Putamen (tissue), 1 donor: ENCODE results near the gene LOC101059915.
"Not testable (repeated sequence)": the region's sequence is repeated elsewhere in the genome, so short reads cannot be mapped to it uniquely, and the experiment has no call there.

Experiments
- DNase-seq: peaks from one replicate; pipeline ENCODE4 v3.0.0-alpha.2; 2016; ENCODE audit warnings: low spot score

Gene LOC101059915

DNA sequence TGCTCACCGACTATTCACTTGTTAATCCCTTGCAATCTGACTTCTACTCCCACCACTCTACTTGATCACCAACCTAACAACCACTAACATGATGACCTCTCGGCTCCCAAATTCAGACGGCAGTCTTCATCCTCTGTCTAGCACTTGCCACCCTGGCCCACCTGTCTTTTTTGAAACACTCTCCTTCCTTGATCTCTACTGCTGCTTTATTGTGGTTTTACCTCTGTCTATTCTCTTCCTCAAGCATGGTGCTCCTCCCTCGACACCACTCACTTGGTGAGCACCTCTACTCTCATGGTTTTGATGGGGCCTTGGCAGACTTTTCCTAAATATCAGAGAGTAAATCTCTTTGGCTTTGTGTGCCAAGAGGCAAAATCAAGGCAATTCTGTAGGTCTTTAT is 27.3 kb upstream of the LOC101059915 start:
- DNase-seq = no peak

DNA sequence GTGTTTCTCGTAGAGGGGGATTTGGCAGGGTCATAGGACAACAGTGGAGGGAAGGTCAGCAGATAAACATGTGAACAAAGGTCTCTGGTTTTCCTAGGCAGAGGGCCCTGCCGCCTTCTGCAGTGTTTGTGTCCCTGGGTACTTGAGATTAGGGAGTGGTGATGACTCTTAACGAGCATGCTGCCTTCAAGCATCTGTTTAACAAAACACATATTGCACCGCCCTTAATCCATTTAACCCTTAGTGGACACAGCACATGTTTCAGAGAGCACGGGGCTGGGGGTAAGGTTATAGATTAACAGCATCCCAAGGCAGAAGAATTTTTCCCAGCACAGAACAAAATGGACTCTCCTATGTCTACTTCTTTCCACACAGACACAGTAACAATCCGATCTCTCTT is 22.9 kb upstream of the LOC101059915 start:
- not testable (repeated sequence) for DNase-seq

DNA sequence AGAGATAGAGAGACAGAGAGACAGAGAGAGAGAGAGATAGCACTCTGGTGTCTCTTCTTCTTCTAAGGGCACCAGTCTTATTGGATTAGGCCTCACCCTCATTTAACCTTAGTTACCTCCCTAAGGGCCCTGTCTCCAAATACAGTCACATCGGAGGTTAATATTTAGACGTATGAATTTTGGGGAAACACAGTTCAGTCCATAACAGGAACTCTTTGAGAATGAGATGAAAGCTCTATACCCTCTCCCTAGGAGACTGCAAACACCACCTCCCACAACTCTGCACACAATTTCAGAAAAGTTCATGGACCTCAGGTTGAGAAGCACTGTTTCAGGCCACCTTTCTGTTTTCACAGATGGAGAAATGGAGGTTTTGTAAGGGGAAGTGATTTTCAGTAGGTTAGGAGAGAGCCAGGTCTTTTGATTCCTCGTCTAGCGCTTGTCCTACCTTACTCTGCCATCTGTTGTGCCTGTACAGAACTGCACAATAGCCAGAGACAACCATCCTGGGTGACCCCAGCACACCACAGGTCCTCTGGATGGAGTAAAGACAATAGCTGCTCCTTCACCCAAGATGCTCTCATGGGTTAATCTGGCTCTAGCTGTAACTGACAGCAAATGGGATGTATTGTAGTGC is 16.9 kb upstream of the LOC101059915 start:
- no peak for DNase-seq

DNA sequence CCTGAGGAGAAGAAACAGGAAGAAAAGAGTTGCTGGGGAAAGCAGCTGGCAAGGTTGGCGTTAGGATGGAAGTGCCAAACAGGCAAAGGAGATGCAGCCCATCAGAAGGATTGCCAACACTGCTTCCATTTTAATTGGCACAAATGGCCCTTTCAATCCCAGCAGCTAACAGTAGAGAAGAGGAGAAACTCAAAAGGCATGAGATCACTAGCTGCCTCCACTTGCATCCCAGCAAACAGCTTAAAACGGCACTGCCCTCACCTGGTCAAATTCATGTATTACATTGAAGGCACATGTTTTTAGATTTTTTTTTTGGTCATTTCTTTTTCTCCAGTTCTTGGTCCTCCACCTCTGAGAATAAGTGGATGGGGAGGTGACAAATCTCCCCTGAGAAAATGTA is 14.9 kb upstream of the LOC101059915 start:
- peak; percentile 45 for DNase-seq

DNA sequence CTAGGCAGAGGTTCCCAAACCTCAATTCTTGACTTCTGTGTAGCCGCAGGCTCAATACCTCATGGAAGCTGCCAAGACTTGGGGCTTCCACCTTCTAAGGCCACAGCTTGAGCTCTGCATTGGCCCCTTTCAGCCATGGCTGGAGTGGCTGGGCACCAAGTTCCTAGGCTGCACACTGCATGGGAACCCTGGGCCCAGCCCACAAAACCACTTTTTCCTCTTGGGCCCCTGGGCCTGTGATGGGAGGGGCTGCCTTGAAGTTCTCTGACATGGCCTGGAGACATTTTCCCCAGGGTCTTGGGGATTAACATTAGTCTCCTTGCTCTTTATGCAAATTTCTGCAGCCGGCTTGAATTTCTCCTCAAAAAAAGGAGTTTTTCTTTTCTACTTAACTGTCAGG is 14.0 kb upstream of the LOC101059915 start:
- DNase-seq = no peak

DNA sequence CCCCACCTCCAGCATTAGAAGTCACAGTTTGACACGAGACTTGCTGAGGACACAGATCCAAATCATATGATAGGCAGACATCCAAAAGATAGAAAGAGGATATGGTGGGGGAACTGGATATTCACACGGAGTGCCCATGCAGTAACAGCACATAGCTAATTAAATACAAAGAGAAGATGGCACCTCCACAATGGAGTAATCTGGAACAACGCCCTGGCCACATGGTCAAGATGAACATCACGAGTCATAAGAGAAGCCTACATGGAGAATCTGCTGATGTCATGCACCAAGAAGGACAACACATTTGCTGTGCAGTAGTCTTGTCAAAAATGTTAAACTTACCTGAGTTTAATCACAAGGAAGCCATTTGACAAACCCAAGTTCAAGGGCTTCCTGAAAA is 10.1 kb upstream of the LOC101059915 start:
- no peak for DNase-seq

DNA sequence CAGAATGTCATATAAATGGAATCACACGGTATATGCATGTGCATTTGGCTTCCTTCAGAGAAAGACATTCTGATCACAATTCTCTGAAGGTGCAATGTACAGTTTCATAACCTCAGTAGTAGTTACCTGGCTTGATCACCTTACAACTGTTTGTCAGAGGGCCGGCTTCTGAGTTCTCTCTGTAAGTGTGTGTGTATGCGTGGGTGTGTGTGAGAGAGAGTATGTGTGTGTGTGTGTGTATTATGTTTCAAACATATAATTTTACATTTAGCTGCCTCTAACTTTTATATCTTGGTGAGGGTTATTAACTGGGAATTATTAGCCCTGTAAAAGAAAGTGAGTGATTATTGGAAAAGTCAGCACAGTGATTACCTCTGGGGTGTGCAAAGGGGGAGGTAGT is 8.0 kb upstream of the LOC101059915 start:
- DNase-seq = peak; percentile 14

DNA sequence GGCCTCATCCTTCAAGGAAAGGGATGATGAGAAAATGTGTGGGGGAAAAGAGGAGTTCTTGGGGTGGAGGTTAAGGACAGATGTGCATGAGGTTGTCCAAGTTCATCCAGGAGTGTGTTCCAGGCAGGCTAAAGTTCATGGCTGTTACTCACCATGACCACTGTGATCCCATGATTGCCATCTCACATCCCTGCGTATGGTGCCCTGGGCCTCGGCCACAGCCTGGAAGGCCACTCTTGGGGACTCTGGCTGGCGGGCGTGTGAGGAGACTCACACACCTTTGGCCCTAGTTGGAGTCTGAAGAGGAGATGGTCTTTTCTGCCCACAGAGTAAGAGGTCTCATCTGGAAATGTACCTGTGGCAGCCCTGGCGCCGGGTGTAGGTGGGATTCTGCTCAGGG is 7.4 kb upstream of the LOC101059915 start:
- no peak for DNase-seq

DNA sequence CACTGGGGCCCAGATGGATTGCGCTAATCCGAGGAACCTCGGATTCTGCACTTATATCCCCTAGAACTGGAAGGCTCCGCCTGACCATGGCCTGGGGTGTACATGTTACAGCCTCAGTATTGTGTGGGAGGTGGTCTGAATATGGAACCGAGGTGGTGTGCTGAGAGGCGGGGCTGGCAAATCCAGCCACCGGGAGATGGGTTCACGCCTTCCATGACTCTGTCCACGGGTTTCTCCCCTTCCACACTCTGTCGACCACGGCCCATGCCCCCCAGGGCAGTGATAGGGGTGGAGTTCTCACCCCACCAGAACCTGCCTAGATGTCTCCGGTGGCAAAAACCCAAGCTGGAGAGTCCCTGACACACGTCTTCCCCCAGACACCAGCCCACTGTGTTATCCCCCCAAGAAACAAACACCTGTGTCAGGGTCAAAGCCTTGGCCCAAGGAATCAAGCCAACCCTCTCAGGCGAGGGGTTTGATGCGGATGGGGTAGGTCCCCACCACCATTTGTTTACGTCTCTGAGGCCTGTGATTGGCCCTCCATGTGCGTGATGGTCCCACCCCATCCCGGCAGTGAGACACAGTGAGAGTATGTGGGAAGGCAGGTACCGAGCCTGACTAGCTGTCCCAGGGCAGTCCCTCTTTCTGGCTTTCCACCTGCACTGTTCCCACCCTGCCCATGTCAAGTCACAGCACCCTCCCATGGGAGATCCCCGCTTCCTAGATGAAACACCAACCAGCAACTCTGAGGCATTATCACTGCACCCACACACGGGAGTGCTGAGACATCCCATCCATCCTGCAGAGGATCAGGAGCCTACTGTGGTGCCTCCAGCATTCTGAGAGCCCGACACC is 6.6 kb upstream of the LOC101059915 start:
- DNase-seq = no peak

DNA sequence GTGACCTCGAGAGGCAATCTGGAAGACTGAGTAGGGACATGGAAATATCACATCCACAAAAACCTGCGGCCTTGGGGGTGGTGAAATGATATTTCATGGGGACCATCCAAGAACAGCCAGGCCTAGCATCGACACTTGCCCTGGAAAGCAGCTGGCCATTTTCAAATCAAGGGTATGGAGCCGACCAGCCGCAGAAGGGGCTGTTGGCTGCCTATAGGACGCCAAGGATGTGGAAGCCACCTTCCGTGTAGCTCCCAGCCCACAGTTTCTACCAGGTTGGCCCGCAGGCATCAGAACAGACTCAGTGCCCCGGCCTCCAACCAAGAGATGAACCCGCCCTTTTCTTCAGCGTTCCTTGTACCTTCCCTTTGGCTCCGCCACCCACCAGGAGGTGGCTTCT is 5.4 kb upstream of the LOC101059915 start:
- no peak for DNase-seq

DNA sequence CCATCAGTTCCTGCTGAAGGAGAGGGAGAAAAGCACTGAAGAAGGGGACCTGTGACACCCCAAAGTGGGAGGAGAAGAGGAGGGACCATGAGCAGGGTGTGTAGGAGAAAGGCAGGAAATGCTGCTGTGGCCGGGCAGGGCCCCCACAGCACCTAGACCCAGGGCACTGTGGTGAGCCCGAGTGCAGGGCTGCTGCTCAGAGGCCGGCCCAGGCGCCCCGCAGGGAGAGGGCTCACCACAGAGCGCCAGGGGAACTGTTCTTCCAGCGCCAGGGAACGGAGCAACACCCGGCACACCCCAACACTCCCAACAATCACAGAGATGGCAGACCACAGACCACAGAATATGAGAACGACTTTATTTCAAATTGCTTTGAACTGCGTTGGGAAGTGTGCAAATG is 4.7 kb upstream of the LOC101059915 start:
- DNase-seq = not testable (repeated sequence)

DNA sequence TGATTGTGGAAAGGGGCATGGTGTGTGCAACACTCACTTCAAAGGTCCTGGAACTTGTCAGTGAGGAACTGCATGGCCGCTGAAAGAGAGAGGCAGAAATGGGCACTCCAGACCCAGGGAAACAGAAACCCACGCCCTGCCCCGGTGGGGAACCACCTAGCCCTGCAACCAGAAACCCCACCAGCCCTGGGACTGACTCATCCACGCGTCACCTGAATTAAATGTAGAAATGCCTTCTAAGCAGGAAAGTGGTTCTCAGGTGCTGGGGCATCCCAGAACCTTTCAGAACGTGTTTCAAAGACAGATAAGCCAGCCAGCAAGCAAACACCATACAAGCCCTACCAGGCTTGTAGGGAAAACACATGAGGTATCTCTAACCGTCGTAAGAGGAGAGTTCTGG is 4.1 kb upstream of the LOC101059915 start:
- DNase-seq = not testable (repeated sequence)

DNA sequence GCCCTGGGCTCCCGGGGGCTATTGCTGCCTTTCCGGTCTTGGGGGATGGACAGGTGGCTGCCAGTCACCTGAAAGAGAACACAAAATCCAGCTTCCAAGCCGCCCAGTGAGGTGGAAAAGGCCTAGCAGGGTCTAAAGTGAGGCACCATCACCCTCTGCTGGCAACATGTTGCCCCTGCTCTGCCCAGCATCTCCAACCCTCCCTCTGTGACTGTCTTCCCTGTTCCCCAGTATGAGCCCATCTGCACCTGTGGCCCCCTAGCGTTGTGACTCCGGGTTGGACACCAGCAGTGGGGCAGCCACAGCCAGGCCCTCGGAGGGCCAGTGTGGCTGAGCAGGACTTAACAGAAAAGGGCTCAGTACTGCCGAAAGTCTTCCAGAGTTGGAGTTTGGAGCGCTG is 3.1 kb upstream of the LOC101059915 start:
- DNase-seq = not testable (repeated sequence)

DNA sequence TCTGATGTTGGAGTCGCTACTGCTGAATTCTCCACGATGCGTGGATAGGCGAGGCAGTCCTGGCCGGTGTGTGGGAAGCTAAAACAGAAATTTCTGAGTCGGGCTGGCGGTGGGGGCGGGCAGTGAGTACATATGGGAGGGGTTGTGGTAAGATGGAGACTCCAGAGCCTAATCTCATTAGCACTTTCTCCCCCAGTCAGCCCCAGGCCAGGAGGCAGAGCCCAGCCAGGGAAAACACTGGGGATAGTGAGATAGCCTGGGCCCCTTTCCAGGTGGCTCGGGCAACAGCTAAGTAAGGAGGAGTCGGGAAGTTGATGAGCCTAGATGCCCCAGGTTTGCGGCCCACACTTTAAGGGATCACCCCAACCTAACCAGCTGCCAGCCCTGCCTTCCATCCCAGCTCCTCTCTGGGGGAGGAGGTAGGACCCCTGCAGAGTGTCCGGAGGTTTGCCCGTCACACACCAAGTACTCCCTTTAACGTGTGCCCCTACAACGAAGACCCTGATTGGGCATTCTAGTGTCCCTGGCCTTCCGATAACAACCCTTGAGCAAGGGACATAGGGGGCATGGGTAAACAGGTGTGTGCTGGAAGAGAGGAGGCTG is 2.4 kb upstream of the LOC101059915 start:
- DNase-seq = no peak

DNA sequence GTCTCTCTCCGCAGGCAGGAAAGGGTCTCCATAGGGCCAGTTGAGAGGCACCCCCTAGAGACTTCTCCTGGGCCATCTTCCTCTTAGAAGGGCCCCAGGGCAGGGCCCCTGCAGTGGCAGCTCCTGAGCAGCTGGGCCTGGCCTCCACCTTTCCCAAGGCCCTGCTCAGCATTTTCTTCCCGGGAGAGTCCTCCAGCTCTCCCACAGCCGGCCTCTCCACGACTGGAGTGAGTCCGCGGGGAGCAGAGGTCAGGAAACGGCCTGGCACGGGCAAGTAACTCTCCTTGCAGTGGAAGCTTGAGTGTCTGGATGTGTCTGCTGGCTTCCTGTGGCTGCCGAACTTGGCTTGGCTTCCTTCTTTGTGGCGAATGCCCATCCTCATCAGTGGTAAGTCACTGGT is 1.6 kb upstream of the LOC101059915 start:
- no peak for DNase-seq

DNA sequence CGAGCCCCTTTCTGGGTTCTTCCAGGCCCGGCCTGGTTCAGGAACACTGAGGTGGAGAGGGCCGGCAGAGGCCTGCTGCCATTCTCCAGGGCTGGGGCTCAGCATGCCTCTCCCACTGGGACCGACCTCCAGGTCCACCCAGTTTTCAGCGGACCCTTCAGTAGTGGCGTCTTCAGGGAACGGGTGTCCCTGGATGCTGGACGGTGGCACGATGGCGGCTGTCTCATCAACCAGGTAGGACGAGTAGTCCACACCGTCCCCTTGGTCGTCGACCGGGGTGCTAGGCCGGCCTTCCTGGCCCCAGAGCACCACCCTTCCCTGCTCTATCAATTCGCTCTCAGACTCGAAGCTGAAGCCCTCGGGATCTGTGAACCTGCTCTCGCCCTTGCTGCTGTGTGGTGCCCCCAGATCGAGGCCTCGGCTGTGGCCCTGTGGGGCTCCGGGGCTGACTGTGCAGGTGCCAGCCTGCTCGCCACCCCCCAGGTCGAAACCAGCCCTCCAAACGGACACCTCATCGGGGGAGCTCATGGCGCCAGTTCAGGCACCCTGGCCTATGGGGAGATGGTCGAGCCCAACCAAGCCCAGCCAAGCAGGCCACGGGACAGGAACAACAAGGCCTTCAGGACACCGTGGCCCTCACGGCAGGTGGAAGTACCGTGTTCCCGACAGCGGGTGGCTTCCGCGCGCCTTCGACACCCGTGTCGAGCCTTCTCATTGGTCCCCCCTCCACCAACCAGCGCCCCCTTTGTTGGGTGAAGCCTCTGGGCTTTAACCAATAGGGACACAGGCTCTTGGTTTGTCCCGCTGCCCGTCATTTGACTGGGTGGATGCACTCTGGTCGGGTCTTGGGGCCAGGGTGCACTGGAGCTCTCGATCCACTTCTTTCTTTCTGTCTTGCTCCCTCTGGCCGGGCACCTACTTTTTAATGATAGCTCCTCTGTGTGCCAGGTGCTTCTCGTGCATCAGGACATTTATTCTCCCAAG is 814 bp upstream of the LOC101059915 start:
- no peak for DNase-seq

DNA sequence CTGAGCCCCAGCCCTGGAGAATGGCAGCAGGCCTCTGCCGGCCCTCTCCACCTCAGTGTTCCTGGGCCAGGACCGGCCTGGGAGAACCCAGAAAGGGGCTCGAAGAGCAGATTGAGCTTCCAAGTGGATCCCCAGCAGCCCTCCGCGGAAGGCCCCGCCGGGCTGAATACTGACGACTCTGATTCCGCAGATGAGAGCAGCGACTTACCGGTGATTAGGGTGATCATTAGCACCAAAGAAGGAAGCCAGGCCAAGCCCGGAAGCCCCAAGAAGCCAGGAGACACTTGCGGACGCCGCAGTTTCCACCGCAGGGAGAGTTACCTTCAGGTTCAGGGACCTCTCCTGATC is 876 bp downstream of the LOC101059915 start:
- no peak for DNase-seq

DNA sequence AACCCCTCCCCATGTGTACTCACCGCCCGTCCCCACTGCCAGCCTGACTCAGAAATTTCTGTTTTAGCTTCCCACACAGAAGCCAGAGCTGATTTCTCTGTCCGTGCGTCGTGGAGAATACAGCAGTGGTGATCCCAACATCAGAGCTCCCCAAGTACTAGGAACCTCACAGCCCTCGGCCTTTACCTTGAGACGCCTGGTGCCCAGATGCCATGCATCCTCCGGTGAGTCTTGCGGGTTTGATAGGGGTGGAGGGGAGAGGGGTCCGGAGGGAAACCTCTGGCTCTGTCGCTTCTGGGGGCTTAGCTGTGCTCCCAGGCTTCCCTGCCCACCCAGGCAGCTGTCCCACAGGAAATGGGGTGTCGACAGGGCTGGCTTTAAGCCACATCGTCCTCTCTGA is 2.1 kb downstream of the LOC101059915 start:
- no peak for DNase-seq

DNA sequence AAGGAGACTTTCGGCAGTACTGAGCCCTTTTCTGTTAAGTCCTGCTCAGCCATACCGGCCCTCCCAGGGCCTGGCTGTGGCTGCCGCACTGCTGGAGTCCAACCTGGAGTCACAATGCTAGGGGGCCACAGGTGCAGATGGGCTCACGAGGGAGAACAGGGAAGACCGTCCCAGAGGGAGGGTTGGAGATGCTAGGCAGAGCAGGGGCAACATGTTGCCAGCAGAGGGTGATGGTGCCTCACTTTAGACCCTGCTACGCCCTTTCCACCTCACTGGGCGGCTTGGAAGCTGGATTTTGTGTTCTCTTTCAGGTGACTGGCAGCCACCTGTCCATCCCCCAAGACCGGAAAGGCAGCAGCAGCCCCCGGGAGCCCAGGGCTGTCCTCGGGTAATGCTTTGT is 2.6 kb downstream of the LOC101059915 start:
- DNase-seq = not testable (repeated sequence)

DNA sequence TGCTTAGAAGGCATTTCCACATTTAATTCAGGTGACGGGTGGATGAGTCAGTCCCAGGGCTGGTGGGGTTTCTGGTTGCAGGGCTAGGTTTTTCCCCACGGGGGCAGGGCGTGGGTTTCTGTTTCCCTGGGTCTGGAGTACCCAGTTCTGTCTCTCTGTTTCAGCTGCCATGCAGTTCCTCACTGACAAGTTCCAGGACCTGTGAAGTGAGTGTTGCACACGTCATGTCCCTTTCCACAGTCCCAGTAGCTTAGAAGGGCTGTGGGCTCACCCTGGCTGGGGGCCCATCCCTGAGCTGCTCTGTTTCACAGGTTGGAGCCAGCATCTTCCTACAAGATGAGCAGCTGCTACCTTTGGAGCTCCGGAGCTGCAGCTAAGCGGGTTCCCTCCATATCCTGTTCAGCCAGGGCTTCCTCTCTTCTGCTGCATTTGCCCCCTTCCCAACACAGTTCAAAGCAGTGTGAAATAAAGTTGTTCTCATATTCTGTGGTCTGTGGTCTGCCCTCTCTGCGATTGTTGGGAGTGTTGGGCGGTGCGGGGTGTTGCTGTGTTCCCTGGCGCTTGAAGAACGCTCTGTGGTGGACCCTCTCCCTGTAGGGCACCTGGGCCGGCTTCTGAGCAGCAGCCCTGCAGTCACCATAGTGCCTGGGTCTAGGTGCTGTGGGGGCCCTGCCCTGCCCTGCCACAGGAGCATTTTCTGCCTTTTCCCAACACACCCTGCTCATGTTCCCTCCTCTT is 3.9 kb downstream of the LOC101059915 start:
- DNase-seq = no peak

DNA sequence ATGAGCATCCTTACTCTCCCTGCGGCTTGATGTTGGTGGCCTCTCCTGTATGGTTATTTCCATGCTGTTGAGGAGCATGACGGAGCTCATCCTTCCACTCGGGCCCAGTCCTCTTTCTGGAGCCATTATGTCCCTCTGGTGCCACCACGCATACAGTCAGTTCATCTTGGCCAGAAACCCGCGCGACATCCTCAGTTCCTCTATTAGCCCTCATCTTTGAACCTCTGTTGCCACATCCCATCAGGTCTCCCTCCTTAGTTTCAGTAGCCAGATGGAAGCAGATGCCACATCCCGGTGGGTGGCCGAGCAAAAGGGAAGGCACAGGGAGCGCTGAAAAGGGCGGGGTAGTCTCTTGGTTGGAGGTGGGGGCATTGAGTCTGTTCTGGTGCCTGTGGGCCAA is 4.6 kb downstream of the LOC101059915 start:
- no peak for DNase-seq
